ENCODE results near the gene ABCF1. TPM values are rescaled to one million over a fixed set of nuclear protein-coding genes. Genes with fewer than 3 reads are reported as not detected.
A peak's percentile ranks its signal among the peaks of the same experiment; 100 is the strongest.

The ABCF1 gene
- total and polyA plus RNA-seq, 9 of the 15 experiments (the other 6 are each of a cell fraction or from before 2014, with no cell fraction given): 41.6 to 193 (median 102) TPM

- TF ChIP-seq, protein P1, sequence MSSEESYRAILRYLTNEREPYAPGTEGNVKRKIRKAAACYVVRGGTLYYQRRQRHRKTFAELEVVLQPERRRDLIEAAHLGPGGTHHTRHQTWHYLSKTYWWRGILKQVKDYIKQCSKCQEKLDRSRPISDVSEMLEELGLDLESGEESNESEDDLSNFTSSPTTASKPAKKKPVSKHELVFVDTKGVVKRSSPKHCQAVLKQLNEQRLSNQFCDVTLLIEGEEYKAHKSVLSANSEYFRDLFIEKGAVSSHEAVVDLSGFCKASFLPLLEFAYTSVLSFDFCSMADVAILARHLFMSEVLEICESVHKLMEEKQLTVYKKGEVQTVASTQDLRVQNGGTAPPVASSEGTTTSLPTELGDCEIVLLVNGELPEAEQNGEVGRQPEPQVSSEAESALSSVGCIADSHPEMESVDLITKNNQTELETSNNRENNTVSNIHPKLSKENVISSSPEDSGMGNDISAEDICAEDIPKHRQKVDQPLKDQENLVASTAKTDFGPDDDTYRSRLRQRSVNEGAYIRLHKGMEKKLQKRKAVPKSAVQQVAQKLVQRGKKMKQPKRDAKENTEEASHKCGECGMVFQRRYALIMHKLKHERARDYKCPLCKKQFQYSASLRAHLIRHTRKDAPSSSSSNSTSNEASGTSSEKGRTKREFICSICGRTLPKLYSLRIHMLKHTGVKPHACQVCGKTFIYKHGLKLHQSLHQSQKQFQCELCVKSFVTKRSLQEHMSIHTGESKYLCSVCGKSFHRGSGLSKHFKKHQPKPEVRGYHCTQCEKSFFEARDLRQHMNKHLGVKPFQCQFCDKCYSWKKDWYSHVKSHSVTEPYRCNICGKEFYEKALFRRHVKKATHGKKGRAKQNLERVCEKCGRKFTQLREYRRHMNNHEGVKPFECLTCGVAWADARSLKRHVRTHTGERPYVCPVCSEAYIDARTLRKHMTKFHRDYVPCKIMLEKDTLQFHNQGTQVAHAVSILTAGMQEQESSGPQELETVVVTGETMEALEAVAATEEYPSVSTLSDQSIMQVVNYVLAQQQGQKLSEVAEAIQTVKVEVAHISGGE (CRISPR knock-in tag; IDR thresholded peaks at IDR 0.05): peak in 1 of 3 experiments; percentile 67; a peak in 2 of 6 replicates
- peak; percentile 97 for TF ChIP-seq ILF3 (IDR thresholded peaks at IDR 0.05; ENCODE audit: borderline replicate concordance)
- peak; percentile 23 for TF ChIP-seq ZNF347 (CRISPR knock-in tag; IDR thresholded peaks at IDR 0.05; ENCODE audit: low read depth)
- 0 out of 2 replicates have a peak, but pooled peaks have one; percentile 31 for TF ChIP-seq ZNF592 (IDR thresholded peaks at IDR 0.05)
- TF ChIP-seq, protein P2, sequence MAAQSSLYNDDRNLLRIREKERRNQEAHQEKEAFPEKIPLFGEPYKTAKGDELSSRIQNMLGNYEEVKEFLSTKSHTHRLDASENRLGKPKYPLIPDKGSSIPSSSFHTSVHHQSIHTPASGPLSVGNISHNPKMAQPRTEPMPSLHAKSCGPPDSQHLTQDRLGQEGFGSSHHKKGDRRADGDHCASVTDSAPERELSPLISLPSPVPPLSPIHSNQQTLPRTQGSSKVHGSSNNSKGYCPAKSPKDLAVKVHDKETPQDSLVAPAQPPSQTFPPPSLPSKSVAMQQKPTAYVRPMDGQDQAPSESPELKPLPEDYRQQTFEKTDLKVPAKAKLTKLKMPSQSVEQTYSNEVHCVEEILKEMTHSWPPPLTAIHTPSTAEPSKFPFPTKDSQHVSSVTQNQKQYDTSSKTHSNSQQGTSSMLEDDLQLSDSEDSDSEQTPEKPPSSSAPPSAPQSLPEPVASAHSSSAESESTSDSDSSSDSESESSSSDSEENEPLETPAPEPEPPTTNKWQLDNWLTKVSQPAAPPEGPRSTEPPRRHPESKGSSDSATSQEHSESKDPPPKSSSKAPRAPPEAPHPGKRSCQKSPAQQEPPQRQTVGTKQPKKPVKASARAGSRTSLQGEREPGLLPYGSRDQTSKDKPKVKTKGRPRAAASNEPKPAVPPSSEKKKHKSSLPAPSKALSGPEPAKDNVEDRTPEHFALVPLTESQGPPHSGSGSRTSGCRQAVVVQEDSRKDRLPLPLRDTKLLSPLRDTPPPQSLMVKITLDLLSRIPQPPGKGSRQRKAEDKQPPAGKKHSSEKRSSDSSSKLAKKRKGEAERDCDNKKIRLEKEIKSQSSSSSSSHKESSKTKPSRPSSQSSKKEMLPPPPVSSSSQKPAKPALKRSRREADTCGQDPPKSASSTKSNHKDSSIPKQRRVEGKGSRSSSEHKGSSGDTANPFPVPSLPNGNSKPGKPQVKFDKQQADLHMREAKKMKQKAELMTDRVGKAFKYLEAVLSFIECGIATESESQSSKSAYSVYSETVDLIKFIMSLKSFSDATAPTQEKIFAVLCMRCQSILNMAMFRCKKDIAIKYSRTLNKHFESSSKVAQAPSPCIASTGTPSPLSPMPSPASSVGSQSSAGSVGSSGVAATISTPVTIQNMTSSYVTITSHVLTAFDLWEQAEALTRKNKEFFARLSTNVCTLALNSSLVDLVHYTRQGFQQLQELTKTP (IDR thresholded peaks at IDR 0.05; ENCODE audit: low read depth in 1 of 2, partially characterized antibody in 2 of 2): peak; percentile 82 to 89
- TF ChIP-seq THRB (CRISPR knock-in tag; conservative IDR thresholded peaks at IDR 0.05): peak; percentile 99
Observed at GRCh38 chr6:30615219-30615957, 44.1 kb downstream of the ABCF1 start (continued).

Data from K562 (cell line).